DMS 273 treated with DMSO at 0.1 percent for 48 hours (cell line): ENCODE measurements around the gene USP27X.

ENCODE experiments used
- DNase-seq: peaks from one replicate; lab custom pipeline; 2025; lab: John Stamatoyannopoulos, UW

Gene USP27X

GRCh38 chrX:49884290-49884862, 5.1 kb downstream of the USP27X start:
- DNase-seq = peak; percentile 24

- DNase-seq = no peak
These were observed 13.3 kb downstream of the USP27X start for GRCh38 chrX:49892542-49892941.

- DNase-seq = no peak
These were observed 17.7 kb downstream of the USP27X start for GRCh38 chrX:49896951-49897350.

GRCh38 chrX:49901048-49901447, 21.8 kb downstream of the USP27X start:
- DNase-seq = no peak

GRCh38 chrX:49910344-49910743, 31.1 kb downstream of the USP27X start:
- no peak for DNase-seq

- no peak for DNase-seq
These were observed 32.8 kb downstream of the USP27X start for GRCh38 chrX:49912086-49912485.

GRCh38 chrX:49912861-49913260, 33.6 kb downstream of the USP27X start:
- DNase-seq = no peak

GRCh38 chrX:49915361-49916222, 36.3 kb downstream of the USP27X start:
- peak; percentile 21 for DNase-seq

- DNase-seq = no peak
These were observed 40.3 kb downstream of the USP27X start for GRCh38 chrX:49919617-49920016.

- DNase-seq = no peak
These were observed 41.8 kb downstream of the USP27X start for GRCh38 chrX:49921109-49921508.

- peak; percentile 89 for DNase-seq
These were observed 43.3 kb downstream of the USP27X start, which contains the start of gene CLCN5 for GRCh38 chrX:49922291-49923241. CLCN5 (plus strand) TSS chrX:49922596; CDS start chrX:49925299, 2,703 bp downstream.

- DNase-seq = no peak
These were observed 45.9 kb downstream of the USP27X start for GRCh38 chrX:49925176-49925575.

- DNase-seq = peak; percentile 14
These were observed 50.8 kb downstream of the USP27X start for GRCh38 chrX:49930039-49930438.
